HEK293 (cell line): ENCODE data around the gene ARFGEF2.
A peak's percentile ranks its signal among the peaks of the same experiment; 100 is the strongest.

ENCODE experiments used
- CTCF ChIA-PET: fragments of 350-600 bp; formaldehyde crosslinking; extraction: SDS; loops from one replicate; lab custom pipeline; 2021; ENCODE audit warnings: antibody characterized with exemption; lab: Yijun Ruan, JAX
- POLR2A ChIA-PET: fragments of 300-600 bp; formaldehyde crosslinking; extraction: SDS; loops from one replicate; lab custom pipeline; 2020; ENCODE audit warnings: antibody characterized with exemption, inconsistent platforms; lab: Yijun Ruan, JAX
- H3K27ac ChIP-seq: fragments of 200-500 bp; sonication (Bioruptor generic); 2 replicates; pipeline ENCODE4 v1.5.1; 2014; ENCODE audit warnings: low read depth, low read length, control low read depth, inconsistent platforms; ENCODE audit errors: extremely low read depth
- H3K36me3 ChIP-seq, 2 experiments: fragments of 200-500 bp in 1 of 2; sonication (Bioruptor generic) in 1 of 2; 1 replicate in 1 of 2; 2 replicates in 1 of 2; pipeline ENCODE4 v1.5.1; 2014 to 2017; ENCODE audit warnings: inconsistent platforms in 2 of 2, low read length in 2 of 2; ENCODE audit not compliant: control insufficient read depth in 2 of 2, insufficient read depth in 1 of 2
- H3K4me1 ChIP-seq: fragments of 200-500 bp; sonication (Bioruptor generic); 2 replicates; pipeline ENCODE4 v1.5.1; 2014; ENCODE audit warnings: mild to moderate bottlenecking, low read length, inconsistent platforms; ENCODE audit not compliant: control insufficient read depth, insufficient read depth
- H3K4me3 ChIP-seq: 2 replicates; pipeline ENCODE4 v1.5.1; 2011; ENCODE audit warnings: low read depth, mild to moderate bottlenecking, control low read depth, low read length, moderate library complexity
- H3K9me3 ChIP-seq: fragments of 200-500 bp; sonication (Bioruptor generic); 2 replicates; pipeline ENCODE4 v1.5.1; 2014; ENCODE audit warnings: low read depth, low read length, inconsistent platforms; ENCODE audit not compliant: control insufficient read depth, insufficient read depth
- HOXD13 ChIP-seq: sonication (generic); formaldehyde crosslinking; IDR thresholded peaks from 2 replicates; pipeline ENCODE4 v1.8.0; 2022; ENCODE audit warnings: missing genetic modification reagents, borderline replicate concordance
- OSR2 ChIP-seq: fragments of 450-650 bp; formaldehyde crosslinking; IDR thresholded peaks from 2 replicates; pipeline ENCODE4 v1.5.1; 2016; ENCODE audit warnings: missing biosample characterization, missing genetic modification characterization
- TRIM28 ChIP-seq: IDR thresholded peaks from 2 replicates; pipeline ENCODE4 v1.6.1; 2011; ENCODE audit warnings: low read length, control low read depth, borderline replicate concordance
- YY1 ChIP-seq: fragments of 450-650 bp; formaldehyde crosslinking; IDR thresholded peaks from 2 replicates; pipeline ENCODE4 v1.5.1; 2018; ENCODE audit warnings: missing biosample characterization, missing genetic modification characterization
- ZBTB26 ChIP-seq: fragments of 450-650 bp; formaldehyde crosslinking; optimal IDR thresholded peaks from 2 replicates; pipeline ENCODE3; 2016; ENCODE audit warnings: missing biosample characterization, mild to moderate bottlenecking, missing genetic modification characterization
- ZIC2 ChIP-seq: fragments of 450-650 bp; formaldehyde crosslinking; IDR thresholded peaks from 2 replicates; pipeline ENCODE4 v1.5.1; 2016; ENCODE audit warnings: missing biosample characterization, missing genetic modification characterization
- ZNF2 ChIP-seq: fragments of 450-650 bp; formaldehyde crosslinking; IDR thresholded peaks from 2 replicates; pipeline ENCODE4 v1.5.1; 2016; ENCODE audit warnings: missing biosample characterization, missing genetic modification characterization
- ZNF280D ChIP-seq: fragments of 450-650 bp; formaldehyde crosslinking; IDR thresholded peaks from 2 replicates; pipeline ENCODE4 v1.5.1; 2016; ENCODE audit warnings: missing biosample characterization, missing genetic modification characterization
- ZNF366 ChIP-seq: fragments of 450-650 bp; formaldehyde crosslinking; conservative IDR thresholded peaks from 2 replicates; pipeline ENCODE4 v1.5.1; 2016; ENCODE audit warnings: missing biosample characterization, missing genetic modification characterization
- ZNF426 ChIP-seq: fragments of 450-650 bp; formaldehyde crosslinking; IDR thresholded peaks from 2 replicates; pipeline ENCODE4 v1.5.1; 2017; ENCODE audit warnings: missing biosample characterization, missing genetic modification characterization, mild to moderate bottlenecking, inconsistent platforms, moderate library complexity
- ZNF548 ChIP-seq: fragments of 450-650 bp; formaldehyde crosslinking; IDR thresholded peaks from 2 replicates; pipeline ENCODE4 v1.5.1; 2016; ENCODE audit warnings: missing biosample characterization, missing genetic modification characterization
- TF ChIP-seq, protein P1 (sequence below): fragments of 450-650 bp; IDR thresholded peaks from 2 replicates; pipeline ENCODE4 v1.5.1; 2018; ENCODE audit warnings: missing biosample characterization, missing genetic modification characterization

ARFGEF2 gene

GRCh38 chr20:48889140-48889790 lies 32.2 kb upstream of the ARFGEF2 start (continued):
- no peak for TF ChIP-seq ZNF280D (tag by site-specific recombination)
- no peak for TF ChIP-seq ZIC2 (tag by site-specific recombination)
- TF ChIP-seq YY1 (tag by site-specific recombination) = no peak
- no peak for TF ChIP-seq ZNF2 (tag by site-specific recombination)
- TF ChIP-seq ZNF426 (tag by site-specific recombination) = no peak
- no peak for TF ChIP-seq HOXD13 (CRISPR knock-in tag)
- TF ChIP-seq TRIM28 = no peak
- TF ChIP-seq ZBTB26 (tag by site-specific recombination) = no peak

GRCh38 chr20:48891235-48892048 lies 30.1 kb upstream of the ARFGEF2 start:
- Histone ChIP-seq H3K4me3 (no peak overlapping the region), H3K4me1 (no peaks in the 10 kb centered on the region), H3K9me3 (no peaks in the 10 kb centered on the region), H3K27ac (no peak overlapping the region), H3K36me3 (no peaks in the 10 kb centered on the region)
- no peak for TF ChIP-seq OSR2 (tag by site-specific recombination)
- TF ChIP-seq, protein P1, sequence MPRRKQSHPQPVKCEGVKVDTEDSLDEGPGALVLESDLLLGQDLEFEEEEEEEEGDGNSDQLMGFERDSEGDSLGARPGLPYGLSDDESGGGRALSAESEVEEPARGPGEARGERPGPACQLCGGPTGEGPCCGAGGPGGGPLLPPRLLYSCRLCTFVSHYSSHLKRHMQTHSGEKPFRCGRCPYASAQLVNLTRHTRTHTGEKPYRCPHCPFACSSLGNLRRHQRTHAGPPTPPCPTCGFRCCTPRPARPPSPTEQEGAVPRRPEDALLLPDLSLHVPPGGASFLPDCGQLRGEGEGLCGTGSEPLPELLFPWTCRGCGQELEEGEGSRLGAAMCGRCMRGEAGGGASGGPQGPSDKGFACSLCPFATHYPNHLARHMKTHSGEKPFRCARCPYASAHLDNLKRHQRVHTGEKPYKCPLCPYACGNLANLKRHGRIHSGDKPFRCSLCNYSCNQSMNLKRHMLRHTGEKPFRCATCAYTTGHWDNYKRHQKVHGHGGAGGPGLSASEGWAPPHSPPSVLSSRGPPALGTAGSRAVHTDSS = peak; percentile 95
- peak; percentile 58 for TF ChIP-seq ZNF366 (tag by site-specific recombination)
- ChIA-PET POLR2A (no interaction called here), CTCF (interaction anchor here (0.8 to 2.4 kb wide), 4 partner anchors 14 to 234 kb away, joined by 3 to 12 read pairs (median 7); no protein-coding TSS in a partner anchor)

DNA sequence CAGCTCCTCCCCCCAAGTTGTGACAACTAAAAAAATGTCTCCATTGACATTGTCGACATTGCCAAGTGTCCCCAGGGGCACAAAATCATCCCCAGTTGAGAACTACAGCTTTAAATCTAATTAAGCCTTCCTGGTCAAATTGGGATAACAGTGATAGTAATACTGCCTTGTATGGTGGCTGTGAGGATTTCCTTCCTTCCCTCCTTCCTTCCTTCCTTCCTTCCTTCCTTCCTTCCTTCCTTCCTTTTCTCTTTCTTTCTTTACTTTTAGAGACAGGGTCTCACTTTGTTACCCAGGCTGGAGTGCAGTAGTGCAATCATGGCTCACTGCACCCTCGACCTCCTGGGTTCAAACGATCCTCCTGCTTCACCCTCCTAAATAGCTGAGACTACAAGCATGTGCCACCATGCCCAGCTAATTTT lies 29.5 kb upstream of the ARFGEF2 start:
- Histone ChIP-seq H3K4me3 (no peak overlapping the region), H3K4me1 (no peaks in the 10 kb centered on the region), H3K27ac (no peak overlapping the region), H3K9me3 (no peaks in the 10 kb centered on the region), H3K36me3 (no peaks in the 10 kb centered on the region)
- ChIA-PET CTCF (interaction anchor here (0.7 to 2.4 kb wide), 4 partner anchors 13 to 235 kb away, joined by 3 to 12 read pairs (median 6); no protein-coding TSS in a partner anchor), POLR2A (no interaction called here)
- TF ChIP-seq ZNF366 (tag by site-specific recombination) (peak; percentile 76), ZNF548 (tag by site-specific recombination) (no peak)
